ENCODE results near the gene NCKAP5. TPM values are rescaled to one million over a fixed set of nuclear protein-coding genes. Genes with fewer than 3 reads are reported as not detected.

The NCKAP5 gene
- total RNA-seq, 1 experiment from 2014 or later = not detected

DNA sequence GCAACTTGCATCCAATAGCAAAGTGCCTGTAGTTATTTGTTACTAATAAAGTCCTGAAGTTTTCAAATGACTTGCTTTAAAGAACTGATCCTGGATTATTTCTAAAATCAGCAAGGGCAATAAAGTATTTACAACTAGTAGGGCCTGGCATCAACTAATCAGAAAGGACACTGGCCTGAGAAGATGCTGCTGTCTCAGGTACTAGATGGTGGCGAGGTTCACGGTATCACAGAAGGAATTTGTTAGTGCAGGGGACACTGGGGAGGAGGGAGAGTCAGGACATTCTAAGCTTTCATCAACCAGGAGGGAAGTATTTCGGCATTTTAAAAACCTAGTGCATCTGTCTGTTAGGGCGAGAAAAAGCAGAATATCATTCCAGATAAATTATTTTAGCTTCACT, 458.1 kb downstream of the NCKAP5 start:
- TF ChIP-seq, protein P1, sequence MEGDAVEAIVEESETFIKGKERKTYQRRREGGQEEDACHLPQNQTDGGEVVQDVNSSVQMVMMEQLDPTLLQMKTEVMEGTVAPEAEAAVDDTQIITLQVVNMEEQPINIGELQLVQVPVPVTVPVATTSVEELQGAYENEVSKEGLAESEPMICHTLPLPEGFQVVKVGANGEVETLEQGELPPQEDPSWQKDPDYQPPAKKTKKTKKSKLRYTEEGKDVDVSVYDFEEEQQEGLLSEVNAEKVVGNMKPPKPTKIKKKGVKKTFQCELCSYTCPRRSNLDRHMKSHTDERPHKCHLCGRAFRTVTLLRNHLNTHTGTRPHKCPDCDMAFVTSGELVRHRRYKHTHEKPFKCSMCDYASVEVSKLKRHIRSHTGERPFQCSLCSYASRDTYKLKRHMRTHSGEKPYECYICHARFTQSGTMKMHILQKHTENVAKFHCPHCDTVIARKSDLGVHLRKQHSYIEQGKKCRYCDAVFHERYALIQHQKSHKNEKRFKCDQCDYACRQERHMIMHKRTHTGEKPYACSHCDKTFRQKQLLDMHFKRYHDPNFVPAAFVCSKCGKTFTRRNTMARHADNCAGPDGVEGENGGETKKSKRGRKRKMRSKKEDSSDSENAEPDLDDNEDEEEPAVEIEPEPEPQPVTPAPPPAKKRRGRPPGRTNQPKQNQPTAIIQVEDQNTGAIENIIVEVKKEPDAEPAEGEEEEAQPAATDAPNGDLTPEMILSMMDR (conservative IDR thresholded peaks at IDR 0.05) = no peak
- no peak for TF ChIP-seq EZH2 (IDR thresholded peaks at IDR 0.05; ENCODE audit: low read depth)
- Histone ChIP-seq H3K27ac (no peak overlapping the region), H3K4me1 (replicated peaks; ENCODE audit: insufficient read depth) (no peaks in the 10 kb centered on the region), H3K9me3 (ENCODE audit: insufficient read depth, low read depth) (no peaks in the 10 kb centered on the region), H3K4me3 (no peak overlapping the region), H3K36me3 (ENCODE audit: low read depth) (no peaks in the 10 kb centered on the region), H3K4me2 (no peak overlapping the region), H3K79me2 (ENCODE audit: low read depth) (no peaks in the 10 kb centered on the region), H3K9me2 (ENCODE audit: insufficient read depth) (no peaks in the 10 kb centered on the region), H4K20me1 (ENCODE audit: insufficient read depth) (no peaks in the 10 kb centered on the region), H3K27me3 (ENCODE audit: insufficient read depth, low read depth) (no peaks in the 10 kb centered on the region), H3F3A (ENCODE audit: insufficient read depth, low read depth) (no peaks in the 10 kb centered on the region), H2AFZ (no peak overlapping the region)
- intact Hi-C loops (cut with micrococcal nuclease; ENCODE audit: unreplicated experiment) = no loop called here
- no TSS peak for BruUV-seq (replicated peaks)
- ChIA-PET CTCF (no interaction called here), POLR2A (ENCODE audit: unreplicated experiment) (no interaction called here)
- no peak for DNase-seq

DNA sequence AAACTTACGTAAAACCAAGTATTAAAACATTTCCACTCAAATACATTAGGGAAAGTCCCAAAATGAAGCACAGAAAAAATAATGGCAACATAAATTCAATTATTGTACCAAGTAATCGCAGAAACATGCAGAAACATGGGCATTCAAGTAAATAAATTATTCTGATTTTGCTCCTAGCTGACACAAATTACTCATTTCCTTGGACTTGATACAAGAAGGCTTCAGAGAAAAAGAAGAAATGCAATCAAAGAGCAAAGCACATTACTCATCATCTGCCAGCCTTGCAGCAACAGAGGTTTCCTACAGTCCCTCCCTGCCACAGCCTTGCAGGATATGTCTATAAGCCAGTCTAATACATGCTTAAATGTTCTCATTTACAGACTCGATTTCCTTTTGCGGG, 458.5 kb downstream of the NCKAP5 start:
- H3K4me2 ChIP-seq = no peak overlapping the region
- POLR2A ChIA-PET (ENCODE audit: unreplicated experiment) = no interaction called here
- no peaks in the 10 kb centered on the region for H3K36me3 ChIP-seq (ENCODE audit: low read depth)
- intact Hi-C loops (cut with micrococcal nuclease; ENCODE audit: unreplicated experiment) = no loop called here
- CTCF ChIA-PET = no interaction called here
- no TSS peak for BruUV-seq (replicated peaks)
- H3K4me1 ChIP-seq (replicated peaks; ENCODE audit: insufficient read depth) = no peaks in the 10 kb centered on the region
- no peaks in the 10 kb centered on the region for H3K79me2 ChIP-seq (ENCODE audit: low read depth)
- H4K20me1 ChIP-seq (ENCODE audit: insufficient read depth) = no peaks in the 10 kb centered on the region
- H3K9me3 ChIP-seq (ENCODE audit: insufficient read depth, low read depth) = no peaks in the 10 kb centered on the region
- TF ChIP-seq EZH2 (IDR thresholded peaks at IDR 0.05; ENCODE audit: low read depth) = no peak
- TF ChIP-seq, protein P1 (conservative IDR thresholded peaks at IDR 0.05) = no peak
- H3F3A ChIP-seq (ENCODE audit: insufficient read depth, low read depth) = no peaks in the 10 kb centered on the region
- no peaks in the 10 kb centered on the region for H3K27me3 ChIP-seq (ENCODE audit: insufficient read depth, low read depth)
- no peak overlapping the region for H2AFZ ChIP-seq
- H3K27ac ChIP-seq = no peak overlapping the region
- DNase-seq = no peak
- H3K4me3 ChIP-seq = no peak overlapping the region
- H3K9me2 ChIP-seq (ENCODE audit: insufficient read depth) = no peaks in the 10 kb centered on the region

DNA sequence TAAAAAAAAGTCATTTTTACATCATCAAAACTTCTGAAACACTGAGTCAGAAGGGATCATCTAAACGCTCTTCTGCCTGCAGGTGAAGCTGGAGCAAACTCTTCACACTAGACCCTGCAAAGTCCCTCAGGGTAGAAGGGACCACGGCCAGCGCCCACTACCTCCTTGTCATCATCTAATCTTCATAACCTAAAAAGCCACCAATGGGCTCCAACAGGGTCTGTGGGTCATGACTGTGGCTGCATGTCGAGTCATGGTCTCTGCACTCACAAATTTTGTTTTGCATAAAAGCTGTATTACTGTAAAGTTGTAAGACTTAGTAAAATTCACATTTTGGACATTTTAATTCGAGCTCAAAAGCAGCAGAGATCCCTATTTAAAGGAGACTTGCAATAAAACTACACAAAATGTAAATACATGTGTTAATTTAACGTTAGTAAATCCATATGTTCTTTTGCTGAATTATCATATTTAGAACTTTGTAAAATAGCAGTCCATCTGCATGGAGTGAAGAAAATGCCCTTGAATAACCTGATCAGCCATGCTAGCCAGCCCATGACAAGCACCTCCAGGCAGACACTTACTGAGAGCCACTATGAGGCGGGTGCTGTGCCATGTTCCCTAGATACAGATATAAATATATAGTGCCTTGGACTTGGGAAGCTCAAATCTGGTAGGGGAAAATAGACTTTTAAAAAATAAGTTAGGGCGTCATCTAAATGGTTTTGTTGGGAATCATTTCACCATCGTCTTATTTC, 461.0 kb downstream of the NCKAP5 start:
- no TSS peak for BruUV-seq (replicated peaks)
- POLR2A ChIA-PET (ENCODE audit: unreplicated experiment) = no interaction called here
- CTCF ChIA-PET = no interaction called here
- H3K36me3 ChIP-seq (ENCODE audit: low read depth) = no peaks in the 10 kb centered on the region
- no peaks in the 10 kb centered on the region for H4K20me1 ChIP-seq (ENCODE audit: insufficient read depth)
- no peaks in the 10 kb centered on the region for H3F3A ChIP-seq (ENCODE audit: insufficient read depth, low read depth)
- no peaks in the 10 kb centered on the region for H3K79me2 ChIP-seq (ENCODE audit: low read depth)
- H3K4me3 ChIP-seq = no peak overlapping the region
- no peak for DNase-seq
- H3K27ac ChIP-seq = no peak overlapping the region
- H2AFZ ChIP-seq = no peak overlapping the region
- intact Hi-C loops (cut with micrococcal nuclease; ENCODE audit: unreplicated experiment) = no loop called here
- no peaks in the 10 kb centered on the region for H3K9me2 ChIP-seq (ENCODE audit: insufficient read depth)
- no peaks in the 10 kb centered on the region for H3K9me3 ChIP-seq (ENCODE audit: insufficient read depth, low read depth)
- H3K27me3 ChIP-seq (ENCODE audit: insufficient read depth, low read depth) = peaks cover 2% of the 10 kb centered on the region; the same call in 1 of the 2 replicates
- no peak overlapping the region for H3K4me2 ChIP-seq
- H3K4me1 ChIP-seq (replicated peaks; ENCODE audit: insufficient read depth) = no peaks in the 10 kb centered on the region
- TF ChIP-seq, protein P1 (conservative IDR thresholded peaks at IDR 0.05) = no peak
- no peak for TF ChIP-seq EZH2 (IDR thresholded peaks at IDR 0.05; ENCODE audit: low read depth)
